Measurements from ENCODE around the gene DNAJC22. TPM values are rescaled to one million over a fixed set of nuclear protein-coding genes. Genes with fewer than 3 reads are reported as not detected.

DNAJC22 gene
- total and polyA plus RNA-seq, 2 of the 13 experiments (the other 11 are each of a cell fraction or from before 2014, with no cell fraction given), result 25.2 to 31.7 TPM

GRCh38 chr12:49340095-49340870, 6.4 kb upstream of the DNAJC22 start:
- Histone ChIP-seq H2AFZ (ENCODE audit: low read length) (no peak overlapping the region), H3K27ac (ENCODE audit: extremely low read length, insufficient read depth, low read length) (no peak overlapping the region), H3K9ac (ENCODE audit: insufficient read depth, low read depth, low read length) (no peak overlapping the region), H3K79me2 (ENCODE audit: insufficient read depth, low read length) (no peaks in the 10 kb centered on the region), H3K9me3 (ENCODE audit: low read length) (no peaks in the 10 kb centered on the region), H4K20me1 (ENCODE audit: insufficient read depth, low read length) (0 out of 2 replicates have a peak, but pooled peaks cover 4% of the 10 kb centered on the region), H3K4me1 (ENCODE audit: insufficient read depth, low read length) (peaks cover 39% of the 10 kb centered on the region), H3K4me3 (replicated peaks in 1 of 3; ENCODE audit: insufficient read depth in 1 of 3, low read depth in 2 of 3, low read length in 3 of 3) (no peak overlapping the region), H3K27me3 (ENCODE audit: control insufficient read depth in 1 of 2, insufficient read depth in 2 of 2, low read length in 2 of 2) (peaks cover 18 to 87% of the 10 kb centered on the region in 2 experiments; a peak in 4 of 5 replicates), H3K36me3 (replicated peaks in 1 of 2; ENCODE audit: control insufficient read depth in 1 of 2, insufficient read depth in 2 of 2, low read length in 2 of 2) (no peaks in the 10 kb centered on the region), H3K4me2 (ENCODE audit: low read depth, low read length) (no peak overlapping the region)
- WGBS (ENCODE audit: low lambda C conversion rate), result 42% methylated on average over 6 of the region's 6 CpGs
- ATAC-seq (no peak), DNase-seq (ENCODE audit: low spot score) (no peak), FAIRE-seq (no peak)
- no TSS peak for BruUV-seq (replicated peaks)
- ChIA-PET CTCF (ENCODE audit: low intra/inter-chr PET ratio, low total read pairs) (interaction anchor here (3.7 kb wide), 1 partner anchor 8 kb away, joined by 56 read pairs; no protein-coding TSS in a partner anchor), POLR2A (no interaction called here)
- intact Hi-C loops (cut with micrococcal nuclease; ENCODE audit: unreplicated experiment) (no loop called here), in situ Hi-C loops (cut with HindIII; ENCODE audit: extremely low pct_ligation_motif_present, low pct_unique_long_range_greater_than_20kb) (loop anchor here (10.0 kb wide), 1 partner anchor 55 kb away; no protein-coding TSS in a partner anchor)
- TF ChIP-seq BCL3 (CRISPR knock-in tag; IDR thresholded peaks at IDR 0.05), result no peak
- TF ChIP-seq ADNP (CRISPR knock-in tag; IDR thresholded peaks at IDR 0.05), result no peak
- no peak for TF ChIP-seq NFIB (CRISPR knock-in tag; IDR thresholded peaks at IDR 0.05; ENCODE audit: borderline replicate concordance)
- no peak for TF ChIP-seq FUBP1 (CRISPR knock-in tag; IDR thresholded peaks at IDR 0.05; ENCODE audit: borderline replicate concordance)
- TF ChIP-seq ZNF552 (CRISPR knock-in tag; IDR thresholded peaks at IDR 0.05; ENCODE audit: borderline replicate concordance), result no peak
- no peak for TF ChIP-seq ZSCAN21 (CRISPR knock-in tag; IDR thresholded peaks at IDR 0.05; ENCODE audit: borderline replicate concordance)
- no peak for TF ChIP-seq ZNF225 (CRISPR knock-in tag; IDR thresholded peaks at IDR 0.05)
- TF ChIP-seq ZNF619 (CRISPR knock-in tag; IDR thresholded peaks at IDR 0.05), result no peak
- TF ChIP-seq SRSF4 (IDR thresholded peaks at IDR 0.05; ENCODE audit: low read depth, low read length, poor library complexity, severe bottlenecking), result no peak
- no peak for TF ChIP-seq ZNF180 (CRISPR knock-in tag; IDR thresholded peaks at IDR 0.05; ENCODE audit: borderline replicate concordance, low read depth)
- no peak for TF ChIP-seq ZFP36L2 (CRISPR knock-in tag; IDR thresholded peaks at IDR 0.05)
- TF ChIP-seq FOXJ3 (CRISPR knock-in tag; IDR thresholded peaks at IDR 0.05; ENCODE audit: borderline replicate concordance), result no peak
- no peak for TF ChIP-seq MNT (IDR thresholded peaks at IDR 0.05)
- TF ChIP-seq HNRNPK (IDR thresholded peaks at IDR 0.05; ENCODE audit: low read depth, low read length, poor library complexity, severe bottlenecking), result no peak
- TF ChIP-seq ZNF18 (CRISPR knock-in tag; IDR thresholded peaks at IDR 0.05; ENCODE audit: insufficient replicate concordance), result no peak
